HG02642 (cell line): ENCODE data around the gene RALGAPA2.

Source experiments
- ATAC-seq: cut with Tn5 transposase; IDR thresholded peaks from one replicate; pipeline ENCODE4 v1.9.1; 2021; ENCODE audit warnings: mild to moderate bottlenecking; ENCODE audit not compliant: unreplicated experiment, poor library complexity

Gene RALGAPA2

DNA sequence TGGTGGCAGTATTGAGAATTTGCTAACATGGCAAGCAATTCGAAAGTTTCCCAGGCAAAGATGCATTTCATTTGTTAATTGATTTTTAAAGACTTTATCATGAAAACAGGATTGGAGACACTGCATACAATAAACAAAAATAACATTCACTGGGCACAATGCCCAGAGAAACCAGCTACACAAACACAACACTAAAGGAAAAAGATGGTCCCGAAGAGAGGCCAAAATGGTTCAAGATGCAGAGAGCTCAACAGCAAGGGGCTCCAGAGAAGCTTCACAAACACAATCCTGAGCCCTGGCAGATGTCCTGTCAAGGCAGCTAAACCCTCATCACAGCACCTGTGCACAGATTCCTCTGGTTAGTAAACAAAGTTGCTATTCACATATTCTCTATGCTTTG, 265.2 kb downstream of the RALGAPA2 start:
- ATAC-seq, result no peak

DNA sequence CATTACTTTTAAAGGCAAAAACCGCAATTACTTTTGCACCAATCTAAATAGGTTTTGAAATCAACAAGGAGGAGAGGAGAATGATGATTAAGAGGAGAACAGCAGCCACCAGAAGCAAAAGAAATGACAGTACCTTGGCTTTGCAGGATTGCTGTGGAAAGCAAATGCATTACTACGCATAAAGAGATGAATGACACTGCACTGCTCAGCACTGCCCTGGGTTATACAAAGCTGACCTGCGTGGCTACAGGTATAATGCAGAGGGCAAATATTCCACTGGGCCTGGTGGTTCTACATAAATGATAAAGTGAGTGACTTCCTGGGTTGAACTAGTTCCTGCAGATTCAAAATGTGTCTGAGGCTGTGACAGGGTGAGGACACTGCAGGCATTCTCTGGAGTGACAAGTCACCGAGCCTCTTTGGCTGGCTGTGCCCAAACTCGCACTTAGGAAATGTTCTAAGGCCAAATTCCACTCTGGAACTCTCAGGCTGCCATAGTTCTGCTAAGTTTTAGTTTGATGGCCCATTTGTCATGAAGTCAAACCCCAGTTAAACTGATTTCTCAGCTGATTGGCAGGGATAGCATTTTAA, 265.9 kb downstream of the RALGAPA2 start:
- no peak for ATAC-seq

- no peak for ATAC-seq
These were observed 266.4 kb downstream of the RALGAPA2 start for GRCh38 chr20:20446001-20446400.

DNA sequence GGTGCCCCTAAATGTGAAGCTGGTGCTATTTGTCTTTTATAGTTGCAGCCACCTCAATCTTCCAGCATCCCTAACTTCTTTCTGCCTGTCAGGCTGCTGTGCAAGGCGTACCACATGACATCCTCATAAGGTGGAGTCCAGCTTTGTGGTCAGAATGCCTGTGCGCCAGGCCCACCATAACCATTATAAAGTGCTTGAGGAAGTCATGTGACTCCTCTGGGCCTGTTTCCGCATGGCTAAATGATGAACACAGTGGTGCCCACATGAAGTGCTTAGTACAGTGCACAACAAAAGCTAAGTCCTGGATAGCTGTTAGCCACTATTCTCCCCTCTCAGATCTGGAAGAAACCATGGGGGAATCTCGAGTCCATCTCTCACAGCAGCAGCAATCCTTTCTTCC, 268.9 kb downstream of the RALGAPA2 start:
- no peak for ATAC-seq

DNA sequence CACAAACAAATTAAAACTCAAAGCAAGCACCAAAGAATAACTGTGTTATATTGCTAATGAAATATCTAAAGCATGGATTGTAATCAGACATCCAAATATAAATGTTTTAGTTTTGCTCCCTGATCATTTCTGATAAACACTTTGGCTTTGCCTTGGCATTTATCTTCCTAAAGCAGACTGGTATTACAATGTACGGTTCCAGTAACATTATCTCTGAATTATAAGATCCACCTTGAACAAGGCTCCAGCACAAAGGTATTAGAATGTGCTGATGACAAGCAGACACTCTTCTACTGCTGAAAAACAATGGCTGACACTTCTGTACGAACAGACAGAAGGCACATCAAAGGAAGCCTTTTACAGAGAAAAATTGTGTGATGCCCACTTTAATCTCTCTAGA, 270.0 kb downstream of the RALGAPA2 start:
- no peak for ATAC-seq

GRCh38 chr20:20440886-20441658, 271.4 kb downstream of the RALGAPA2 start:
- ATAC-seq, result no peak

- no peak for ATAC-seq
These were observed 272.0 kb downstream of the RALGAPA2 start for GRCh38 chr20:20440481-20440880.

GRCh38 chr20:20439602-20440190, 272.7 kb downstream of the RALGAPA2 start:
- ATAC-seq, result no peak

DNA sequence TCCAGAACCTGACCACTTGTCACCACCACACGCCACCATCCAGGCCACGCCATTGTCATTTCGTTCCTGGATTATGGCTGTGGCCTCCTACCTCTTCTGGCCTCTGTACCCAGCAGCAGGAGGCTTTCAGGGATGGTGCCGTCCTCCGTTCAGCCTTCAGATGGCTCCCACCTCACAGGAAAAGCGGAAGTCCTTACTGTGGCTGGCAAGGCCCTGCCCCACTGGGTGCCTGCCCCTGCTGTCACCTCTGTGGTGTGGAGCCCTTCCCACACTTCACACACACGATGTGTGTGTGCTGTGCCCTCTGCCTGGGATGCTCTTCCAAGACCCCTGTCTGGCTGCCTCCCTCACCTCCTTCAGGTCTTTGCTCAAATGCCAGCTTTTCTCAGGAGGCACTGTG, 275.1 kb downstream of the RALGAPA2 start:
- ATAC-seq, result no peak

- ATAC-seq, result no peak
These were observed 275.8 kb downstream of the RALGAPA2 start for GRCh38 chr20:20436689-20437088.

GRCh38 chr20:20435453-20435852, 277.0 kb downstream of the RALGAPA2 start:
- no peak for ATAC-seq

- no peak for ATAC-seq
These were observed 279.7 kb downstream of the RALGAPA2 start for GRCh38 chr20:20432618-20433286.

DNA sequence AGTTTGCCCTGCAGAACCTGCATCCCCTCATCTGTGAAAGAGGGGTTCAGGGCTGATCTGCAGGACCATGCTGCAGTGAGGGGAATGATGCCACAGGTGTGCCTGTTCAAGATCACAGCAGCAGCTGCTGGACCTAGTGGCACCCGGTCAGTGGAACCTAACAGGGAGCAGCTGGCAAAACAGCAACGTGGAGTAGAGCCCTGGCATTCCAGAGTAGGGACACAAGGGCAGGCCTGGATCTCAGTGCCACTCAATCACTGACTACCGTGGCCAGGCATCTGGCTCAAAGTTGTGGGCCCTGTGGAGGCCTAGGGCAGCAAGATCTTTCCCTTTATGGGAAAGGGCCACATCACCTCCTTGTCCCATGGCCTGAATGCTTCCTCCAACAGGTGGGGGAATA, 282.4 kb downstream of the RALGAPA2 start:
- ATAC-seq, result no peak

GRCh38 chr20:20428067-20428466, 284.4 kb downstream of the RALGAPA2 start:
- ATAC-seq, result no peak

DNA sequence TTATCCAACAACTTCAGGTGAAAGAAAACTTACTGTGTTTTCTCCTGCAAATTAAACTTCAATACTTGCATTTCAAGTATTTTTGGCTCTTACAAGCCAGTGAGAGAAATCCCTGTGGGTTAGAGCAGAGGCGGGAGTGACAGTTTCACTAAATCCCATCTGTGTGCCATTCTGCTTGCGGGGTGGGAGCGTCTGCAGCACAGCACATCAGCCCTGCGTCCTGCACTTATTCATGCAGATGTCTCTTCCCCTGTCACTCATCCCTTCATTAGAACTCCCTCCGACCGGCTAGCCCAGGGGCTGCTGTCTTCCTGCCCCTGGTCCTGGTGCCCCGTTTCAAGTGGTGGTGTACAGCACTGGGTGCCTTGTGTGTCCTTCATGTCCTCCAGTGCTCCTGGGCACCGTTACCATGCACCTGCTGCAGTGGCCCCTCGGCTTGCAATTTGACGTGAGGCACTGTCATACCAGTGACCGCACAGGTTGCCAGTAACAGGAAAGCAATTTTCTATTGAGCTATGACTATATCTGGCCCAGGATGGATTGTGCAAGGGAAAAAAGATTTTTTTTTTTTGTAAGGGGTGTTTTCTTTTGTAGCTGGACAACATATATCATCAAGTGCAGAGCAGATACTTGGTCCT, 285.1 kb downstream of the RALGAPA2 start:
- no peak for ATAC-seq

DNA sequence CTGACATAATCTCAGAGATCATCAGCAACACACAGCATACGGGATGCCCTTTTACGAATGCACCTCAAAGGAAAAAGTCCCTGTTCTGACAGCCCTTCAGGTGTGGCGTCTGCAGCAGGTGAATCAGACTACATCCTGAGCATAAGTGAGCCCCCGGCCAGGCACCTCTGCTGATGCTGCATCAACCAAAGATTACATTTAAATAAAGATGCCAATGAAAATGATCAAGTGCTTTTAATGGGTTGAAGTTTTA, 285.9 kb downstream of the RALGAPA2 start:
- ATAC-seq, result no peak

DNA sequence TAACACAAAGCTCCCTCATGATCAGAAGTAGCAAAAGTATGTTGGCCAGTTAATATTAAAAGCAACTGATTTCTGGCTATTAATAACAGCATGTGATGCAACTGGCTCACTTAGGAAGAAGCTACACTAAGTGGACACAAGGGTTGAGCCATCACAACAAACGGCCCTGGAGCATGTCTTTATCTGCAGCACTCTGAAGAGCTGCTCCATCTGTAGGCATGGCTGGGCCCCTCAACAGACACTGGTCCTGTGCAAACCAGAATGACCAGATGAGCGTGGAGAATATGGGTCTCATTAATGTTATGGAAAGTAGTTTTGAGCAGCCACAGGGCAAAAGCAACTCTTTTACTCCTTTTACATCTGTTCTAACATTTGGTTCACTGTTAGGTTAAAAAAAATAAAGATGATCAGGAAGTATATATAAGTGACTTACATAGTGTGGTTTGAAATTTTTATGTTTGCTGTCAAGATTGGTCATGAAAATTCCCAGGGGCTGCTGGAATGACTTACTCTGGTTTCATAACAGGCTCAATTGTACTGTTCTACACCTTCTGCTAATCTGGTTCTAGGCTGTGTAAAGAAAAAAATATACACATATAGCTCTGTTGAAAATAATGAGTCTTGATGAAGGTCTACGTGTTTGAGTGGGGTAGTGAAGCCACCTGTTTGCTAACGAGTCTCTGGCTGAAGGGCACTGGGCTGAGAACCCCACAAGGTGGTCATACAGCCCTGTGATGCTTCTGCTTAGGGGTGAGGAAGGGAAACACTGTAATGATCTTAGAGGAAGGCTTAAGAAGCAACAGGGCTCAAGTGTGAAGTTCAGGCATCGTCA, 286.4 kb downstream of the RALGAPA2 start:
- no peak for ATAC-seq

- no peak for ATAC-seq
These were observed 289.3 kb downstream of the RALGAPA2 start for GRCh38 chr20:20423117-20423516.

DNA sequence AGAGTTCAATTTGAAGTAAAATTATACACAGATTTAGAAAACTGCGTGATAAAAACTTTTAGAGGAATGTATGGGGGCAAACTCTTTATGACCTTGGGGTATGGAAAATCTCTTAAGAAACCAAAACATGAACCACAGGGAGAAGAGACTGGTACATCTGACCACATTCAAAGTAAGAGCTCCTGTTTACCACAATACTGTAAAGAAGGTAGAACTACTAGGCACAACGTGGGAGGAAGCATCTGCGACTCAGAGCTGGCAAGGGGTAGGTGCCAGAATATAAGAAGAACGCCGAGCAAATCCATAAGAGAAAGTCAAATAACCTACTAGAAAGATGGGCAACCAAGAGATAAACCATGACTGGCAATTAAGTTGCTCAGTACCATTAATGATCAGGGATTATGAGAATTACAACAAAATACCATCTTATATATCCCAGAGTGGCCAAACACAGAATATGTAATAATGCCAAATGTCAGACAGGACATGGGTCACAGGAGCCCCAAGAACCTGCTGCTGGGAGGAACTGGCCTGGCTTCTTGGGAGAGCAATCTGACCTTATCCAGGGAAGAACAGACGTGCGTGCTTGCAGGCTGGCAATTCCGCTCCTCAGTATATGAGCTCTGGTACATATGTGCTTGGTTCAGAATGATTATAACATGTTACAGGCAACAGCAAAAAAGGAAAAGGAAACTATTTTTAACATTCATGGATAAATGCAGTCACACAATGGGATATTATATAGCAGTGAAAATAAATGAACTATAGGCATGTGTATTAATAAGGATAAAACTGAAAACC, 294.4 kb downstream of the RALGAPA2 start:
- no peak for ATAC-seq
